Measurements from ENCODE around the gene IPO11.
"Not testable (repeated sequence)": the region's sequence is repeated elsewhere in the genome, so short reads cannot be mapped to it uniquely, and the experiment has no call there.

The IPO11 gene

GRCh38 chr5:62509806-62510205, 97.2 kb downstream of the IPO11 start:
- Histone ChIP-seq H3K4me1 (no peaks in the 10 kb centered on the region), H3K27me3 (ENCODE audit: control insufficient read depth, insufficient read depth, low read length) (no peaks in the 10 kb centered on the region), H3K27ac (no peak overlapping the region), H3K4me2 (ENCODE audit: low read length) (no peak overlapping the region), H3K9me3 (ENCODE audit: control insufficient read depth, low read length) (no peaks in the 10 kb centered on the region), H2AFZ (no peak overlapping the region), H3K9ac (no peak overlapping the region), H3K36me3 (ENCODE audit: control insufficient read depth, insufficient read depth, low read length) (no peaks in the 10 kb centered on the region), H3K4me3 (ENCODE audit: low read depth, low read length) (no peak overlapping the region), H3K79me2 (no peaks in the 10 kb centered on the region)
- no peak for TF ChIP-seq CTCF (IDR thresholded peaks at IDR 0.05)

GRCh38 chr5:62513085-62513484, 100.5 kb downstream of the IPO11 start:
- H3K27ac ChIP-seq; H3K4me3 ChIP-seq (ENCODE audit: low read depth, low read length); H3K9me3 ChIP-seq (ENCODE audit: control insufficient read depth, low read length); H3K9ac ChIP-seq; H3K27me3 ChIP-seq (ENCODE audit: control insufficient read depth, insufficient read depth, low read length); H3K4me1 ChIP-seq; H3K4me2 ChIP-seq (ENCODE audit: low read length); H3K36me3 ChIP-seq (ENCODE audit: control insufficient read depth, insufficient read depth, low read length); H2AFZ ChIP-seq; H3K79me2 ChIP-seq: not testable (repeated sequence)

- no peak for TF ChIP-seq CTCF (IDR thresholded peaks at IDR 0.05)
- Histone ChIP-seq H3K9me3 (ENCODE audit: control insufficient read depth, low read length) (no peaks in the 10 kb centered on the region), H3K36me3 (ENCODE audit: control insufficient read depth, insufficient read depth, low read length) (no peaks in the 10 kb centered on the region), H3K9ac (no peak overlapping the region), H3K4me2 (ENCODE audit: low read length) (no peak overlapping the region), H3K79me2 (no peaks in the 10 kb centered on the region), H3K4me1 (no peaks in the 10 kb centered on the region), H3K27ac (no peak overlapping the region), H3K27me3 (ENCODE audit: control insufficient read depth, insufficient read depth, low read length) (no peaks in the 10 kb centered on the region), H2AFZ (no peak overlapping the region), H3K4me3 (ENCODE audit: low read depth, low read length) (no peak overlapping the region)
Observed at GRCh38 chr5:62514510-62515119, 102.1 kb downstream of the IPO11 start.

GRCh38 chr5:62520812-62521211, 108.2 kb downstream of the IPO11 start:
- H3K9me3 ChIP-seq (ENCODE audit: control insufficient read depth, low read length); H3K27me3 ChIP-seq (ENCODE audit: control insufficient read depth, insufficient read depth, low read length); H3K27ac ChIP-seq; H3K4me2 ChIP-seq (ENCODE audit: low read length); H3K36me3 ChIP-seq (ENCODE audit: control insufficient read depth, insufficient read depth, low read length); H3K79me2 ChIP-seq; H3K9ac ChIP-seq; H3K4me3 ChIP-seq (ENCODE audit: low read depth, low read length); H3K4me1 ChIP-seq; H2AFZ ChIP-seq: not testable (repeated sequence)

GRCh38 chr5:62521319-62521718, 108.8 kb downstream of the IPO11 start:
- Histone ChIP-seq H3K9me3 (ENCODE audit: control insufficient read depth, low read length) (no peaks in the 10 kb centered on the region), H3K79me2 (no peaks in the 10 kb centered on the region), H3K36me3 (ENCODE audit: control insufficient read depth, insufficient read depth, low read length) (no peaks in the 10 kb centered on the region), H3K9ac (no peak overlapping the region), H2AFZ (no peak overlapping the region), H3K27me3 (ENCODE audit: control insufficient read depth, insufficient read depth, low read length) (no peaks in the 10 kb centered on the region), H3K4me1 (no peaks in the 10 kb centered on the region), H3K4me3 (ENCODE audit: low read depth, low read length) (no peak overlapping the region), H3K27ac (no peak overlapping the region), H3K4me2 (ENCODE audit: low read length) (no peak overlapping the region)
- no peak for TF ChIP-seq CTCF (IDR thresholded peaks at IDR 0.05)

GRCh38 chr5:62522811-62523210, 110.2 kb downstream of the IPO11 start:
- Histone ChIP-seq H3K9ac (no peak overlapping the region), H3K79me2 (no peaks in the 10 kb centered on the region), H3K27ac (no peak overlapping the region), H3K27me3 (ENCODE audit: control insufficient read depth, insufficient read depth, low read length) (no peaks in the 10 kb centered on the region), H3K4me1 (no peaks in the 10 kb centered on the region), H3K9me3 (ENCODE audit: control insufficient read depth, low read length) (no peaks in the 10 kb centered on the region), H3K4me3 (ENCODE audit: low read depth, low read length) (no peak overlapping the region), H2AFZ (no peak overlapping the region), H3K36me3 (ENCODE audit: control insufficient read depth, insufficient read depth, low read length) (no peaks in the 10 kb centered on the region), H3K4me2 (ENCODE audit: low read length) (no peak overlapping the region)
- no peak for TF ChIP-seq CTCF (IDR thresholded peaks at IDR 0.05)

Measured in parathyroid adenoma (tissue), 2 donors.